ENCODE data around the gene ULK1.

The ULK1 gene

DNA sequence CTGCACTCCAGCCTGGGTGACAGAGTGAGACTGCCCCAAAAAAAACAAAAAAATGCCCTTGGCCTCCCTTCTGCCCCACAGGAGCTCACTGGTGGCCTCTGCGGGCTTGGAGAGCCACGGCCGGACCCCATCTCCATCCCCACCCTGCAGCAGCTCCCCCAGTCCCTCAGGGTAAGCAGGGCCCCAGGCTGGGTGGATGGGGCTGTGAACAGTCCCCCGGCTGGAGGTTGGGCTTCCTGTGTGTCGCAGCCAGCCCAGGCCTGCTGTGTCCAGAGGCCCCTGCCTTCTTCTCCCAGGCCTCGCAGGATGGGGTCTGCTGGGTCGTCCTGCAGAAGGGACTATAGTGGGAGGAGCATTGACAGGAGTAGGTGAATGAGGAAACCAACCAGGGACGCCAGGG lies 19.2 kb downstream of the ULK1 start:
- peaks cover 58% of the 10 kb centered on the region for H3K36me3 ChIP-seq (ENCODE audit: insufficient read depth, low read length)
- H3K27ac ChIP-seq: no peak overlapping the region
- no peak for DNase-seq (ENCODE audit: low read depth, low spot score)
- no peak for TF ChIP-seq EZH2 (IDR thresholded peaks at IDR 0.05)
- TF ChIP-seq POLR2AphosphoS5 (IDR thresholded peaks at IDR 0.05; ENCODE audit: borderline replicate concordance, low read depth, low read length): no peak
- TF ChIP-seq FOXP2 (optimal IDR thresholded peaks at IDR 0.05; ENCODE audit: control extremely low read depth, extremely low read length, insufficient read depth): no peak
- no peak overlapping the region for H3K4me3 ChIP-seq
- H3K9me3 ChIP-seq (ENCODE audit: low read depth, low read length): no peaks in the 10 kb centered on the region
- no peak overlapping the region for H3K9ac ChIP-seq (ENCODE audit: insufficient read length)

DNA sequence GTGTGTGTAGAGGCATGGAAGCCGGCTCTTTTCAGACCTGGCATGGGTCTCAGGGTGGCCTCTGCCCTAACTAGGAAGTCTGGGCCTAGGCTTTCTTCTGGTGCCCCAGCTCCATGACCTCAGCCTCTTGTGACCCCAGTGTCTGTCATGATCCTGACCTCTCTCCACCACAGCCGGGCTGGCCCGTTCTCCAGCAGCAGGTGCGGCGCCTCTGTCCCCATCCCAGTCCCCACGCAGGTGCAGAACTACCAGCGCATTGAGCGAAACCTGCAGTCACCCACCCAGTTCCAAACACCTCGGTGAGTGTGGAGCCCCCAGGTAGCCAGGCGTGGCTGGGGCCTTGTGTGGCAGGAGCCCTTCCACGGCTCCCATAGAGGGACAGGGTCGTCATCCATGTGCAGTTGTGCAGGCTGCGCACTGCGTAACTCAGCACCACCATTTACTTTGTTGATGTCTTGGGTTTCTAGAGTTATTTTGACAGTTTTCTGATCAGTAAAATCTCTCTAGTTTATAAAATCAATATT lies 19.8 kb downstream of the ULK1 start:
- peaks cover 58% of the 10 kb centered on the region for H3K36me3 ChIP-seq (ENCODE audit: insufficient read depth, low read length)
- no peak for DNase-seq (ENCODE audit: low read depth, low spot score)
- no peak overlapping the region for H3K27ac ChIP-seq
- TF ChIP-seq POLR2AphosphoS5 (IDR thresholded peaks at IDR 0.05; ENCODE audit: borderline replicate concordance, low read depth, low read length) (no peak), FOXP2 (optimal IDR thresholded peaks at IDR 0.05; ENCODE audit: control extremely low read depth, extremely low read length, insufficient read depth) (no peak), EZH2 (IDR thresholded peaks at IDR 0.05) (no peak)
- H3K4me3 ChIP-seq: no peak overlapping the region
- no peak overlapping the region for H3K9ac ChIP-seq (ENCODE audit: insufficient read length)
- H3K9me3 ChIP-seq (ENCODE audit: low read depth, low read length): no peaks in the 10 kb centered on the region

DNA sequence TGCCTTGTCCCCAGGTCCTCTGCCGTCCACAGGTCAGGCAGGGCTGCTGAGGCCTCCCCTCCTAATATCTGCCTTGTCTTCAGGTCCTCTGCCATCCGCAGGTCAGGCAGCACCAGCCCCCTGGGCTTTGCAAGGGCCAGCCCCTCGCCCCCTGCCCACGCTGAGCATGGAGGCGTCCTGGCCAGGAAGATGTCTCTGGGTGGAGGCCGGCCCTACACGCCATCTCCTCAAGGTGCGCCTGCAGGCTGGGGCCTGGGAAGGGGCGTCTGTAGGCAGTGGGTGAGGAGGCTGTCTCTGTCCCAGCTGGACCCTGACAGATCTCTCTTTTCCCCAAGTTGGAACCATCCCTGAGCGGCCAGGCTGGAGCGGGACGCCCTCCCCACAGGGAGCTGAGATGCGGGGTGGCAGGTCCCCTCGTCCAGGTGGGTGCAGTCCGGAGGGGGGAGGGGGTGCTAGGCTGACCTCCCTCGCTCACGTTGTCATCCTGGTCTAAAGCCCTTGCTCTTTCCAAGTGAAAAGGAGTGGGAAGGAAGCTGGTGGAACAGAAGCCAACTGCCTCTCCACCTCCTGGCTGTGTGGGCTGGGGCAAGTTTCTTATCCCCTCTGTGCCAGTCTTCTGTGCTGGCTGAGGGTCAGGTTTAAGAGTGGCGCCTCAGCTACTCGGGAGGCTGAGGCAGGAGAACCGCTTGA lies 20.7 kb downstream of the ULK1 start:
- H3K9ac ChIP-seq (ENCODE audit: insufficient read length): no peak overlapping the region
- no peaks in the 10 kb centered on the region for H3K9me3 ChIP-seq (ENCODE audit: low read depth, low read length)
- H3K27ac ChIP-seq: no peak overlapping the region
- TF ChIP-seq EZH2 (IDR thresholded peaks at IDR 0.05): no peak
- TF ChIP-seq FOXP2 (optimal IDR thresholded peaks at IDR 0.05; ENCODE audit: control extremely low read depth, extremely low read length, insufficient read depth): no peak
- no peak for TF ChIP-seq POLR2AphosphoS5 (IDR thresholded peaks at IDR 0.05; ENCODE audit: borderline replicate concordance, low read depth, low read length)
- DNase-seq (ENCODE audit: low read depth, low spot score): no peak
- peaks cover 53% of the 10 kb centered on the region for H3K36me3 ChIP-seq (ENCODE audit: insufficient read depth, low read length)
- no peak overlapping the region for H3K4me3 ChIP-seq

GRCh38 chr12:131915823-131916222 lies 21.4 kb downstream of the ULK1 start:
- H3K27ac ChIP-seq: no peak overlapping the region
- no peaks in the 10 kb centered on the region for H3K9me3 ChIP-seq (ENCODE audit: low read depth, low read length)
- no peak overlapping the region for H3K4me3 ChIP-seq
- TF ChIP-seq FOXP2 (optimal IDR thresholded peaks at IDR 0.05; ENCODE audit: control extremely low read depth, extremely low read length, insufficient read depth) (no peak), EZH2 (IDR thresholded peaks at IDR 0.05) (no peak), POLR2AphosphoS5 (IDR thresholded peaks at IDR 0.05; ENCODE audit: borderline replicate concordance, low read depth, low read length) (no peak)
- no peak for DNase-seq (ENCODE audit: low read depth, low spot score)
- peaks cover 47% of the 10 kb centered on the region for H3K36me3 ChIP-seq (ENCODE audit: insufficient read depth, low read length)
- no peak overlapping the region for H3K9ac ChIP-seq (ENCODE audit: insufficient read length)

DNA sequence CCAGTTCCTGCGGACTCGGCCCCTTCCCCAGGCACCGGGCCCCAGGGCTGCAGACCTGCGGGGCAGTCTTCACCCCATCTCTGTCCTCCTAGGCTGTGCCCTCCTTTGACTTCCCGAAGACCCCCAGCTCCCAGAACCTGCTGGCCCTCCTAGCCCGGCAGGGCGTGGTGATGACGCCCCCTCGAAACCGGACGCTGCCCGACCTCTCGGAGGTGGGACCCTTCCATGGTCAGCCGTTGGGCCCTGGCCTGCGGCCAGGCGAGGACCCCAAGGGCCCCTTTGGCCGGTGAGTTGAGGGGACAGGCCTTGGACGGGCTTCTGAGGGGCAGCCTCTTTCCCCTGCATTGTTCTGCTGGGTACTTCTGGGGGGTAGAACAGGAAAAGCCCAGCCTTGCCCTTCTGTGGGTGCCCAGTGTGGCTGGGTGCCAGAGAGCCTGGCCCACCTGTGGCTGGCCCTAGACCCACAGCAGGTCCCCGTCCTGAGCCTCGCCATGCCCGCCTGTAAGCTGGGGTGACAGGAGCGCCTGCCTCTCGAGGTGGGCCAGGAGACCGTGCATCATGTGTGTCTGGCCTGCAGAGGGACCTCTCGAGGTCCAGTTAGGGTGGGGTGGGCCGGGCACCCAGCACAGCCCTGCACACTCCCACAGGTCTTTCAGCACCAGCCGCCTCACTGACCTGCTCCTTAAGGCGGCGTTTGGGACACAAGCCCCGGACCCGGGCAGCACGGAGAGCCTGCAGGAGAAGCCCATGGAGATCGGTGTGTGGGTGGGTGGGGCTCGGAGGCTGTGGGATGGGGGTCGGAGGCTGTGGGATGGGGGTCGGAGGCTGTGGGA lies 22.1 kb downstream of the ULK1 start:
- no peak for TF ChIP-seq EZH2 (IDR thresholded peaks at IDR 0.05)
- no peak for TF ChIP-seq FOXP2 (optimal IDR thresholded peaks at IDR 0.05; ENCODE audit: control extremely low read depth, extremely low read length, insufficient read depth)
- no peak for TF ChIP-seq POLR2AphosphoS5 (IDR thresholded peaks at IDR 0.05; ENCODE audit: borderline replicate concordance, low read depth, low read length)
- no peak for DNase-seq (ENCODE audit: low read depth, low spot score)
- H3K9me3 ChIP-seq (ENCODE audit: low read depth, low read length): no peaks in the 10 kb centered on the region
- no peak overlapping the region for H3K4me3 ChIP-seq
- H3K9ac ChIP-seq (ENCODE audit: insufficient read length): no peak overlapping the region
- no peak overlapping the region for H3K27ac ChIP-seq
- peaks cover 48% of the 10 kb centered on the region for H3K36me3 ChIP-seq (ENCODE audit: insufficient read depth, low read length)

DNA sequence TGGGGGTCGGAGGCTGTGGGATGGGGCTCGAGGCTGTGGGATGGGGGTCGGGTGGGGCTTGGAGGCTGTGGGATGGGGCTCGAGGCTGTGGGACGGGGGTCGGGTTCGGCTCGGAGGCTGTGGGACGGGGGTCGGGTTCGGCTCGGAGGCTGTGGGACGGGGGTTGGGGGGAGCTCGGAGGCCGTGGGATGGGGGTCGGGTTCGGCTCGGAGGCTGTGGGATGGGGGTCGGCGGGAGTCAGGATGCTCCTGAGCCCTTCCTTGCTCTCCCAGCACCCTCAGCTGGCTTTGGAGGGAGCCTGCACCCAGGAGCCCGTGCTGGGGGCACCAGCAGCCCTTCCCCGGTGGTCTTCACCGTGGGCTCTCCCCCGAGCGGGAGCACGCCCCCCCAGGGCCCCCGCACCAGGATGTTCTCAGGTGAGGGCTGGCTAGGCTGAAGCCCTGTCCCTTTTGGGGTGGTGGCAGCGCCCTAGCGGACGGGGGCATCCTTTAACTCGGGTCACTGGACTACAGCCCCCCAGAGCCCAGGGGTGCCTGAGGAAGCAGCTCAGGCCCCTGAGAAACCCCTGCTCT lies 22.8 kb downstream of the ULK1 start:
- no peak for DNase-seq (ENCODE audit: low read depth, low spot score)
- TF ChIP-seq POLR2AphosphoS5 (IDR thresholded peaks at IDR 0.05; ENCODE audit: borderline replicate concordance, low read depth, low read length): no peak
- TF ChIP-seq EZH2 (IDR thresholded peaks at IDR 0.05): no peak
- no peak for TF ChIP-seq FOXP2 (optimal IDR thresholded peaks at IDR 0.05; ENCODE audit: control extremely low read depth, extremely low read length, insufficient read depth)

DNA sequence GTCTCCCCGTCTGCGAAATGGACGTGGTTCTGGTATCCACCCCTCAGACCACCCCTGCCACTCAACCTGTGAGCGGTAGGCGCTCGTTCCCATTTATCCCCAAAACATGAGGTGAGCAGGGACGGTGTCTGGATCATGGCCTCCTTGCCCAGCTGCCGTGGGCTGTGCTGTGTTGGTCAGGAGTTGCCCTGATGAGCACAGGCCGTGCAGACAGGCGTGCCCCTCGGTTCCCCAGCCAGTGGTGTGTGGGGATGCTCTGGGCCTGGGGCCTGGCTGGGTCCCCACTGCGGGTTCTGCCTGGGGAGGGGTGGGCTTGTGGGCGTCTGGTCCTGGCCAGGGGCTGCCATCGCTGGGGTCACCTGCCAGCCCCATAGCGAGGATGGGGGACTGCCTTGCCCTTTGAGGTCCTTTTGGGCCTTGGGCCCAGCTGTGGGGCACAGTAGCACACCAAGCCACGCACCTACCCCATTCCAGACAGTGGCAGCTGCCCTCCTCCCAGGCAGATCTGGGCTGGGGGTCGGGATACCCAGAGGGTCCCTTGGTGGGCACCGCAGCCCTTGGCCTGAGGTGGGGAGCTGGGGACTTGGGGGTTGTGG lies 23.4 kb downstream of the ULK1 start:
- Histone ChIP-seq H3K9me3 (ENCODE audit: low read depth, low read length) (no peaks in the 10 kb centered on the region), H3K9ac (ENCODE audit: insufficient read length) (no peak overlapping the region), H3K27ac (no peak overlapping the region), H3K36me3 (ENCODE audit: insufficient read depth, low read length) (peaks cover 41% of the 10 kb centered on the region; the same call in 1 of the 2 replicates), H3K4me3 (no peak overlapping the region)
- no peak for DNase-seq (ENCODE audit: low read depth, low spot score)
- TF ChIP-seq POLR2AphosphoS5 (IDR thresholded peaks at IDR 0.05; ENCODE audit: borderline replicate concordance, low read depth, low read length) (no peak), FOXP2 (optimal IDR thresholded peaks at IDR 0.05; ENCODE audit: control extremely low read depth, extremely low read length, insufficient read depth) (no peak), EZH2 (IDR thresholded peaks at IDR 0.05) (no peak)

More for the DNA sequence above, 22.8 kb downstream of the ULK1 start:
- no peak overlapping the region for H3K9ac ChIP-seq (ENCODE audit: insufficient read length)
- H3K9me3 ChIP-seq (ENCODE audit: low read depth, low read length): no peaks in the 10 kb centered on the region
- H3K36me3 ChIP-seq (ENCODE audit: insufficient read depth, low read length): peaks cover 44% of the 10 kb centered on the region
- no peak overlapping the region for H3K4me3 ChIP-seq
- no peak overlapping the region for H3K27ac ChIP-seq
